ENCODE measurements around the gene ADRM1.

The ADRM1 gene

GRCh38 chr20:62306414-62307187, 3.8 kb downstream of the ADRM1 start:
- no peak for TF ChIP-seq EZH2 (IDR thresholded peaks at IDR 0.05; ENCODE audit: borderline replicate concordance, low read length)
- TF ChIP-seq CTCF (IDR thresholded peaks at IDR 0.05; ENCODE audit: low read length) = no peak
- Histone ChIP-seq H4K20me1 (ENCODE audit: insufficient read depth, low read length) (no peaks in the 10 kb centered on the region), H3K4me2 (ENCODE audit: low read length) (no peak overlapping the region), H3K9me2 (ENCODE audit: low read depth, low read length) (no peaks in the 10 kb centered on the region), H3K4me1 (ENCODE audit: insufficient read depth, low read length, severe bottlenecking) (peaks cover 21% of the 10 kb centered on the region), H3F3A (ENCODE audit: insufficient read depth, low read length) (no peaks in the 10 kb centered on the region; the same call in 1 of the 2 replicates), H3K27me3 (ENCODE audit: insufficient read depth, low read length) (no peaks in the 10 kb centered on the region), H3K27ac (ENCODE audit: low read depth, low read length, poor library complexity, severe bottlenecking) (no peak overlapping the region), H3K79me2 (ENCODE audit: insufficient read depth, low read length) (peaks cover 24% of the 10 kb centered on the region), H3K36me3 (ENCODE audit: insufficient read depth, low read length) (peaks cover 60% of the 10 kb centered on the region), H3K4me3 (ENCODE audit: low read depth, low read length, poor library complexity, severe bottlenecking) (no peak overlapping the region), H2AFZ (ENCODE audit: low read length) (no peak overlapping the region), H3K9ac (ENCODE audit: low read length) (no peak overlapping the region), H3K9me3 (ENCODE audit: low read length) (no peaks in the 10 kb centered on the region)

GRCh38 chr20:62307226-62308101, 4.7 kb downstream of the ADRM1 start:
- no peak overlapping the region for H3K27ac ChIP-seq (ENCODE audit: low read depth, low read length, poor library complexity, severe bottlenecking)
- peaks cover 60% of the 10 kb centered on the region for H3K36me3 ChIP-seq (ENCODE audit: insufficient read depth, low read length)
- H3K9me3 ChIP-seq (ENCODE audit: low read length) = no peaks in the 10 kb centered on the region
- H2AFZ ChIP-seq (ENCODE audit: low read length) = no peak overlapping the region
- H3K9ac ChIP-seq (ENCODE audit: low read length) = no peak overlapping the region
- no peak overlapping the region for H3K4me2 ChIP-seq (ENCODE audit: low read length)
- no peaks in the 10 kb centered on the region for H3K27me3 ChIP-seq (ENCODE audit: insufficient read depth, low read length)
- H3K4me3 ChIP-seq (ENCODE audit: low read depth, low read length, poor library complexity, severe bottlenecking) = no peak overlapping the region
- H4K20me1 ChIP-seq (ENCODE audit: insufficient read depth, low read length) = no peaks in the 10 kb centered on the region
- H3K79me2 ChIP-seq (ENCODE audit: insufficient read depth, low read length) = peaks cover 24% of the 10 kb centered on the region
- no peaks in the 10 kb centered on the region; the same call in 1 of the 2 replicates for H3F3A ChIP-seq (ENCODE audit: insufficient read depth, low read length)
- peaks cover 21% of the 10 kb centered on the region for H3K4me1 ChIP-seq (ENCODE audit: insufficient read depth, low read length, severe bottlenecking)
- TF ChIP-seq EZH2 (IDR thresholded peaks at IDR 0.05; ENCODE audit: borderline replicate concordance, low read length) (no peak), CTCF (IDR thresholded peaks at IDR 0.05; ENCODE audit: low read length) (no peak)
- no peaks in the 10 kb centered on the region for H3K9me2 ChIP-seq (ENCODE audit: low read depth, low read length)

- no peaks in the 10 kb centered on the region for H3K9me2 ChIP-seq (ENCODE audit: low read depth, low read length)
- H4K20me1 ChIP-seq (ENCODE audit: insufficient read depth, low read length) = no peaks in the 10 kb centered on the region
- H3K27me3 ChIP-seq (ENCODE audit: insufficient read depth, low read length) = no peaks in the 10 kb centered on the region
- H3K79me2 ChIP-seq (ENCODE audit: insufficient read depth, low read length) = peaks cover 23% of the 10 kb centered on the region
- peaks cover 60% of the 10 kb centered on the region for H3K36me3 ChIP-seq (ENCODE audit: insufficient read depth, low read length)
- no peaks in the 10 kb centered on the region; the same call in 1 of the 2 replicates for H3F3A ChIP-seq (ENCODE audit: insufficient read depth, low read length)
- H3K9ac ChIP-seq (ENCODE audit: low read length) = no peak overlapping the region
- H3K4me3 ChIP-seq (ENCODE audit: low read depth, low read length, poor library complexity, severe bottlenecking) = no peak overlapping the region
- H3K27ac ChIP-seq (ENCODE audit: low read depth, low read length, poor library complexity, severe bottlenecking) = no peak overlapping the region
- no peak overlapping the region for H3K4me2 ChIP-seq (ENCODE audit: low read length)
- TF ChIP-seq CTCF (IDR thresholded peaks at IDR 0.05; ENCODE audit: low read length) = no peak
- TF ChIP-seq EZH2 (IDR thresholded peaks at IDR 0.05; ENCODE audit: borderline replicate concordance, low read length) = no peak
- H3K4me1 ChIP-seq (ENCODE audit: insufficient read depth, low read length, severe bottlenecking) = peaks cover 21% of the 10 kb centered on the region
- H2AFZ ChIP-seq (ENCODE audit: low read length) = no peak overlapping the region
- H3K9me3 ChIP-seq (ENCODE audit: low read length) = no peaks in the 10 kb centered on the region
These were observed 5.5 kb downstream of the ADRM1 start for GRCh38 chr20:62308102-62308822.
